Activated CD8-positive, alpha-beta T cell treated with anti-CD3 and anti-CD28 coated beads, Interleukin-2, amount 10 ng/mL, durations not matched to agents 7 days and 5 days (primary cell): ENCODE measurements around the gene TMSB4X. TPM values are rescaled to one million over a fixed set of nuclear protein-coding genes. Genes with fewer than 3 reads are reported as not detected.
"Not testable (repeated sequence)": the region's sequence is repeated elsewhere in the genome, so short reads cannot be mapped to it uniquely, and the experiment has no call there.

Experiments used
- ATAC-seq: fragments of 150-1000 bp; cut with Tn5 transposase; one replicate; pipeline ENCODE4 v1.10.0; 2021; ENCODE audit warnings: moderate library complexity
- CTCF ChIA-PET: fragments of 350-600 bp; sonication (Branson Sonifier 250); formaldehyde crosslinking; loops from one replicate; lab custom pipeline; 2021; ENCODE audit warnings: antibody characterized with exemption; lab: Charles Lee
- POLR2A ChIA-PET: fragments of 350-600 bp; sonication (Branson Sonifier 250); formaldehyde crosslinking; loops from one replicate; lab custom pipeline; 2021; ENCODE audit warnings: antibody characterized with exemption; lab: Charles Lee
- DNase-seq: peaks from one replicate; pipeline ENCODE4 v3.0.0-alpha.2; 2020
- H3K27ac Mint-ChIP-seq: one replicate; pipeline ENCODE4 v1.8.0; 2021; ENCODE audit warnings: mild to moderate bottlenecking, mixed read lengths
- H3K27me3 Mint-ChIP-seq: one replicate; pipeline ENCODE4 v1.8.0; 2021; ENCODE audit warnings: low read depth, mixed read lengths
- H3K36me3 Mint-ChIP-seq: one replicate; pipeline ENCODE4 v1.8.0; 2021; ENCODE audit warnings: low read depth, mixed read lengths
- H3K4me1 Mint-ChIP-seq: one replicate; pipeline ENCODE4 v1.8.0; 2021; ENCODE audit warnings: low read depth, mixed read lengths
- H3K4me3 Mint-ChIP-seq: one replicate; pipeline ENCODE4 v1.8.0; 2021; ENCODE audit warnings: mild to moderate bottlenecking, mixed read lengths
- H3K9me3 Mint-ChIP-seq: one replicate; pipeline ENCODE4 v1.8.0; 2022; ENCODE audit warnings: mixed read lengths; ENCODE audit not compliant: insufficient read depth
- total RNA-seq, 2 experiments: library from RNA; stranded (reverse); gene quantifications; one replicate each; pipeline ENCODE4 v1.2.3, GENCODE V29; 2021

Gene TMSB4X
- total RNA-seq, 2 experiments from 2014 or later = 8,800 to 8,961 TPM

GRCh38 chrX:12954981-12955380 is 19.9 kb upstream of the TMSB4X start:
- H3K9me3 Mint-ChIP-seq = no peaks in the 10 kb centered on the region
- H3K27ac Mint-ChIP-seq = peak overlapping the region; percentile 94
- DNase-seq (no peak), ATAC-seq (no peak)
- H3K4me3 Mint-ChIP-seq = peak overlapping the region; percentile 73
- ChIA-PET POLR2A (interaction anchor here (0.8 to 17.8 kb wide), 6 partner anchors 10 to 136 kb away, joined by 4 to 1048 read pairs (median 28); partner anchors contain the start of gene TMSB4X), CTCF (interaction anchor here (1.3 to 15.9 kb wide), 3 partner anchors 8 to 140 kb away, joined by 3 to 406 read pairs (median 11); partner anchors contain the start of gene TMSB4X)
- peaks cover 6% of the 10 kb centered on the region for H3K36me3 Mint-ChIP-seq
- H3K27me3 Mint-ChIP-seq = no peaks in the 10 kb centered on the region
- peaks cover 60% of the 10 kb centered on the region for H3K4me1 Mint-ChIP-seq

GRCh38 chrX:12955882-12956703 is 18.8 kb upstream of the TMSB4X start:
- Mint-ChIP-seq H3K27me3 (no peaks in the 10 kb centered on the region), H3K4me1 (peaks cover 64% of the 10 kb centered on the region), H3K27ac (peak overlapping the region; percentile 98), H3K4me3 (peak overlapping the region; percentile 82), H3K9me3 (no peaks in the 10 kb centered on the region), H3K36me3 (peaks cover 6% of the 10 kb centered on the region)
- ATAC-seq (peak; percentile 45), DNase-seq (peak; percentile 76)
- CTCF ChIA-PET = interaction anchor here (0.8 to 15.9 kb wide), 5 partner anchors 9 to 532 kb away, joined by 3 to 406 read pairs (median 3); partner anchors contain the start of gene TMSB4X
- POLR2A ChIA-PET = interaction anchor here (0.7 to 17.8 kb wide), 13 partner anchors 9 to 135 kb away, joined by 3 to 1048 read pairs (median 4); partner anchors contain the start of gene TMSB4X

- Mint-ChIP-seq H3K27ac (peak overlapping the region; percentile 98), H3K36me3 (peaks cover 8% of the 10 kb centered on the region), H3K9me3 (no peaks in the 10 kb centered on the region), H3K4me1 (peaks cover 70% of the 10 kb centered on the region), H3K27me3 (no peaks in the 10 kb centered on the region), H3K4me3 (peak overlapping the region; percentile 82)
- ATAC-seq (peak; percentile 72), DNase-seq (peak; percentile 78)
- CTCF ChIA-PET = interaction anchor here (1.0 to 15.9 kb wide), 5 partner anchors 10 to 531 kb away, joined by 3 to 406 read pairs (median 11); partner anchors contain the start of gene TMSB4X
- POLR2A ChIA-PET = interaction anchor here (0.7 to 17.8 kb wide), 13 partner anchors 9 to 135 kb away, joined by 3 to 1048 read pairs (median 4); partner anchors contain the start of gene TMSB4X
Measured at GRCh38 chrX:12956704-12957534, 18.0 kb upstream of the TMSB4X start.

- ChIA-PET CTCF (interaction anchor here (0.7 to 15.9 kb wide), 3 partner anchors 11 to 44 kb away, joined by 4 to 406 read pairs (median 11); partner anchors contain the start of gene TMSB4X), POLR2A (interaction anchor here (0.5 to 17.8 kb wide), 10 partner anchors 8 to 133 kb away, joined by 3 to 1048 read pairs (median 10); partner anchors contain the start of gene TMSB4X)
- Mint-ChIP-seq H3K27ac (peak overlapping the region; percentile 89), H3K4me3 (peak overlapping the region; percentile 77), H3K9me3 (no peaks in the 10 kb centered on the region), H3K36me3 (peaks cover 8% of the 10 kb centered on the region), H3K27me3 (no peaks in the 10 kb centered on the region), H3K4me1 (peaks cover 68% of the 10 kb centered on the region)
- ATAC-seq (no peak), DNase-seq (no peak)
Measured at GRCh38 chrX:12958059-12958458, 16.9 kb upstream of the TMSB4X start.

GRCh38 chrX:12958461-12958860 is 16.4 kb upstream of the TMSB4X start:
- Mint-ChIP-seq H3K27me3 (no peaks in the 10 kb centered on the region), H3K27ac (peak overlapping the region; percentile 89), H3K4me1 (peaks cover 64% of the 10 kb centered on the region), H3K4me3 (peak overlapping the region; percentile 77), H3K36me3 (peaks cover 8% of the 10 kb centered on the region), H3K9me3 (no peaks in the 10 kb centered on the region)
- no peak for DNase-seq
- ATAC-seq = no peak
- ChIA-PET POLR2A (interaction anchor here (0.5 to 17.8 kb wide), 8 partner anchors 8 to 133 kb away, joined by 3 to 1048 read pairs (median 10); partner anchors contain the start of gene TMSB4X), CTCF (interaction anchor here (1.8 to 15.9 kb wide), 2 partner anchors 12 to 17 kb away, joined by 11 to 406 read pairs; partner anchors contain the start of gene TMSB4X)

- no peaks in the 10 kb centered on the region for H3K9me3 Mint-ChIP-seq
- ATAC-seq (no peak), DNase-seq (no peak)
- POLR2A ChIA-PET = interaction anchor here (1.0 to 17.8 kb wide), 2 partner anchors 10 to 13 kb away, joined by 4 to 1048 read pairs; partner anchors contain the start of gene TMSB4X
- H3K27me3 Mint-ChIP-seq = no peaks in the 10 kb centered on the region
- peaks cover 56% of the 10 kb centered on the region for H3K4me1 Mint-ChIP-seq
- peaks cover 10% of the 10 kb centered on the region for H3K36me3 Mint-ChIP-seq
- peak overlapping the region; percentile 40 for H3K4me3 Mint-ChIP-seq
- CTCF ChIA-PET = interaction anchor here (0.8 kb wide), 1 partner anchor 10 kb away, joined by 3 read pairs; no protein-coding TSS in a partner anchor
- H3K27ac Mint-ChIP-seq = peak overlapping the region; percentile 77
Measured at GRCh38 chrX:12961196-12961718, 13.7 kb upstream of the TMSB4X start.

GRCh38 chrX:12962041-12962504 is 12.8 kb upstream of the TMSB4X start:
- CTCF ChIA-PET = no interaction called here
- DNase-seq = no peak
- Mint-ChIP-seq H3K4me1 (peaks cover 57% of the 10 kb centered on the region), H3K27me3 (no peaks in the 10 kb centered on the region), H3K9me3 (no peaks in the 10 kb centered on the region), H3K4me3 (no peak overlapping the region), H3K27ac (peak overlapping the region; percentile 77), H3K36me3 (peaks cover 15% of the 10 kb centered on the region)
- ATAC-seq = no peak
- POLR2A ChIA-PET = interaction anchor here (17.8 kb wide), 1 partner anchor 12 kb away, joined by 1048 read pairs; the partner anchor contains the start of gene TMSB4X

- H3K27me3 Mint-ChIP-seq, H3K4me3 Mint-ChIP-seq, CTCF ChIA-PET, ATAC-seq, POLR2A ChIA-PET, DNase-seq, H3K27ac Mint-ChIP-seq, H3K9me3 Mint-ChIP-seq: not testable (repeated sequence)
- Mint-ChIP-seq H3K4me1 (peaks cover 60% of the 10 kb centered on the region), H3K36me3 (peaks cover 18% of the 10 kb centered on the region)
Measured at GRCh38 chrX:12963210-12963850, 11.6 kb upstream of the TMSB4X start.

- ChIA-PET POLR2A (interaction anchor here (0.6 to 1.3 kb wide), 6 partner anchors 9 to 41 kb away, joined by 3 to 5 read pairs (median 4); partner anchors contain the start of gene TMSB4X), CTCF (interaction anchor here (1.0 to 22.7 kb wide), 2 partner anchors 13 to 116 kb away, joined by 3 to 406 read pairs; no protein-coding TSS in a partner anchor)
- Mint-ChIP-seq H3K4me1 (peaks cover 63% of the 10 kb centered on the region), H3K27me3 (no peaks in the 10 kb centered on the region), H3K9me3 (no peaks in the 10 kb centered on the region), H3K27ac (no peak overlapping the region), H3K4me3 (no peak overlapping the region), H3K36me3 (peaks cover 19% of the 10 kb centered on the region)
- no peak for ATAC-seq
- no peak for DNase-seq
Measured at GRCh38 chrX:12965131-12965940, 9.6 kb upstream of the TMSB4X start.
